T-helper 9 cell (primary cell): ENCODE measurements around the gene NRXN2.

Source experiments
- DNase-seq: peaks from one replicate; pipeline ENCODE4 v3.0.0-alpha.2; 2020
- total RNA-seq, 2 donors: gene quantifications; one replicate each; lab custom pipeline; 2026; lab: John Stamatoyannopoulos, UW

Gene NRXN2
- 0.42 to 0.72 reads per million in 2 donors for total RNA-seq

GRCh38 chr11:64723117-64723906 lies at the start of gene NRXN2:
Gene NRXN2, minus strand, starts transcription at chr11:64723197. Its CDS starts 9,498 bp downstream, at chr11:64713699.
- peak; percentile 78 for DNase-seq

- DNase-seq, result no peak
Measured at GRCh38 chr11:64772303-64773018, 49.5 kb upstream of the NRXN2 start.

DNA sequence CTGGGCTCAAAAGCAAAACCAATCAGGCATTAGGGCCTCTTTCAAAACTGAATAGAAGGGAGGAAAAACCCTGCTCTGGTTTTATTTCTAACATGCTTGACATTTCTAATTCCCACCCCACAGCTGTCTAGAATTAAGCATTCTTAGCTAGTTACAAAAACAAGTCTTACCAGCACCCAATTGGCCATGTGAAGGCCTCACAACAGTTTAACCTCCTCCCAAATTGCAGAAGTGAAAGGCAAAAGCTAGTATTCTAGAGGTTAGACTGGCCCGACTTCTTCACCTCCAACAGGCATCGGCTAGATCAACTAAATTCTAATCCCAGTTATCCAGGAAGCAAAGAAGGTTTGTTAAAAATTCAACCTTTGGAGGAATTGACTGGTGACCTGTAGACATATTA lies 48.9 kb upstream of the NRXN2 start:
- no peak for DNase-seq

DNA sequence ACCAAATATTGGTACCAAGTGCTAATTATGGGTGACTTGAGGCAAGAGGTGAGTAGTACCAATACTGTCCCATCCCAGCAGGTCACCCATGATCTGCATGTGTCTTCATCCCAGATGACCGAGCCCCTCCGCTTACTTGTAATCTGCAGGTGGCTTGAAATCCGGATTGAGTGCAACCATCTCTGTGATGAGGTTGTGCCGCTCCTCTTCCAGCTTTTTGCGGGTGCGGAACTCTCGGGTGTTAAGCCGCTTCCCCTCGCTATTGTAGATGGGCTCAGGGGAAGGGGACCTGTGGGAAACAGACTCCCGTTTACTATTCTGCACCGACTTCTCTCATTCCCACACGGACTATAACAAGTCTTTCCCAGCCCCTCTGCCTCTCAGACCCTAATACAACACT lies 47.1 kb upstream of the NRXN2 start:
- DNase-seq, result no peak

- no peak for DNase-seq
Measured at GRCh38 chr11:64769283-64769682, 46.3 kb upstream of the NRXN2 start.

- DNase-seq, result no peak
Measured at GRCh38 chr11:64768300-64768694, 45.3 kb upstream of the NRXN2 start.

DNA sequence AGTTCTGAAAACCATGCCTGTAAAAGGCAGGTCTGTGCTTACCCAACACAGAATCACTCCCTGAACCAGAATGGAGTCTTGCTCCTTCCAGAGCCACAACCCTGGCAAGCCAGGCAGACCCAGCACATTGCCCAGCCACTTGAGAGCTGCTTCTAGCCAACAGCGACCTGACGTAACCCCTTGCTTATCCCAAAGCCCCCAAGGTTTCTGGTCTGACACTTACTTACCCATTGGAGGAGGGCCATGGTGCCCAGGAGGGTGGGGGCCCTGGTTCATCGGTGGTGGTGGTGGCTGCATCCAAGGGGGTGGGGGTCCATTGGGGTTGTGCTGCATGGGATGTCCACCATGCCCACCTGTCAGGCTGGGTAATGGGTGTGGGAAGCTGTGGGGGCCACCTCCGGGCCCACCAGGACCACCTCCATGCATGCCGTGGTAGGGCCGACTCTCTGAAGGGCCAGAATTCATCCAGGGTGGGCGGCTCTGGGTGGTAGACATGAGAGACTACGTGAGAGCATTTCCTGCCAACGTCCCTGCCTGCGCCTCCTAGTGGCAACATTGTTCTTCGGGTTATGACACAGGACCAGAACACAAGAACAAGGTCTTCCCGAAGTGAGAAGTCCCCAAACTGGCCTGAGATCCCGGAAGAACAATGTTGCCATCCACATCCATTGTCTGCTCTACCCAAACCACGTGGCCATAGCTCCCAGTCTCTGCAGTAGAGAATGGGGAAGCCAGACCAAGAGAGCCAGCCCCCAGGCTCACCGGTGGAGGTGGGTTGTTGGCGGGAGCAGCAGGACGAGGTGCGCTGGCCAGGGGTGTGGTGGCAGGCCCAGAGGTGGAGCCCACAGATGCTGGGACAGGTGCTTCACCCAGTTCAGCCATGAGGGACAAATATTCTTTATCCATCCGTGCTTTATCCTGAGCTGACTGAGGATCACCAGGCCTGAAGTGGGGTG lies 44.6 kb upstream of the NRXN2 start:
- DNase-seq, result peak; percentile 85

DNA sequence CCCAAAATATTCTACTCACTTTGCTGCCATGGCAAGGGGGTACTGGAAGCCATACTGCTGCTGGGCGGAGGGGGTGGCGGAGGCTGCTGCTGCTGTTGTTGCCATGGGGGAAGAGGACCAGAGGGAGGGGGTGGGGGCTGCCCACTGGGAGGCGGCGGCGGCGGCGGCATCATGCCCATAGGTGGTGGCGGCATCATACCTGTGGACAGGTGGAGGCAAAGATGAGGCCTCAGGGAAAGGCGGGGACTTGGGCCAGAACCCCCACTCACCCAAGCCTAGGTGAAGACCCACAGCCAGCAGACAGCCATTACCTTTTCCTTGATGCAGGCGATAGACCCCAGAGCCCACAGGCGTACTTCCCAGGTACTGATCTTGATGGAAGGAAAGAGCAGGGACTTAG lies 43.9 kb upstream of the NRXN2 start:
- no peak for DNase-seq

DNA sequence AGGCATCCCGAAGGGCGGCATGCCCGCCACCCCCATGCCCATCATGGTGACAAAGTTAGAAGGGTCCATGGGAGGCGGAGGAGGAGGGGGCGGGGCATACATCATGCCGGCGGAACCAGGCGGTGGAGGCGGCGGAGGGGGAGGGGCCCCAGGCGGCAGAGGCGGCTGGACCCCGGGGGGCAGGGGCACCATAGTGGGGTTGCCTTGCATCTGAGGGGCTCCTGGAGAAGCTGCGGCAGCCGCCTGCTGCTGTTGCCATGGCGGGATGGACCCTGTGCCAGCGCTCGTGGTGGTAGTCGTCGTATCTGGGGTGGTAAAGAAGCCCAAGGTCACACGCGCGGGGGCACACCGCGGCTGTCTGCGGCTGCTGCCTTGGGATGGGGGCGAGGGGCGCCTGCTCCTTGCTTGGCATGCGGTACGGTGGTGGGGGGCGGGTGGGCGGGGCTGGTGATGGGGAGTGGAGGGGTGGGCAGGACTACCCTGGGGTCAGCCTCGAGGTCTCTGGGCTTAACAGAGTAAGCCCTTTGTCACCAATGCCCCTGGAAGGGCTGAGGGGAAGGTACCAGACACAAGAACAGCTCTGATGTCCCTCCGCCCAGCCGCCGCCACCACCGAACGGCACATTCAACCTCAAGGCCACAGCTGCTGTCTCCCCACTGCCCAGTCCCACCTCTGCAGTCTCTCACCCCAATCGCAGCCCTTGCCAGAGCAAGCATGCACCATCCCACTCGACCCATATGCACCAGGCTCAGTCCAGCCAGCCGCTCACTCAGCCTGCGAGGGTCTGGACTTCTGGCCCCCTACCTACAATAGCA lies 43.1 kb upstream of the NRXN2 start:
- DNase-seq, result no peak

- DNase-seq, result no peak
Measured at GRCh38 chr11:64765291-64765850, 42.4 kb upstream of the NRXN2 start.

- no peak for DNase-seq
Measured at GRCh38 chr11:64764753-64765152, 41.8 kb upstream of the NRXN2 start.

GRCh38 chr11:64764040-64764611 lies 41.1 kb upstream of the NRXN2 start:
- peak; percentile 49 for DNase-seq

DNA sequence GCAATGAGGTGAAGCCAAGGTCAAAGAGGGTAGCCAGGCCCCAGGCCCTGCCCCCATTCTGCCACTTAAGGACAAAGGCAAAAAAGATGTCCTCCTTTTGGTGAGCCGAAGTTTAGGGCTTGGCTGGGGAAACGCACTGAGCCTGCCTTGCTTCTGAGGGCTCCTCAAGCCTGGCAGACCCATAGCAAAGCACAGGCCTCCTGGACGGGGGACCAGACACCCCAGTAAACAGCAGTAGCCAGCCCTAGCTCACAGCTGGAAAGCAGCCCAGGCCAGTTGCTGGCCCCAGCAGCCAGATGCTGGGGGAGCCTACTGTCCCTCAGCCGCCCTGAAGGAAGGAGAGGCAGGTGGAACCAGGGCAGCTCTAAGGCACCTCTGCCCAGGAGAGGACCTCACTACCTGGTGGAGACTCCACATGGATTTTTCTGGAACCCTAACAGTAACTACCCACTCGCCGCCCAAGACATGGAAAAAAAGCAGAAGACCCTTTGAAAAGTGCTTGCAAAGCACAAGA lies 40.6 kb upstream of the NRXN2 start:
- DNase-seq, result no peak

GRCh38 chr11:64762674-64763525 lies 39.9 kb upstream of the NRXN2 start:
- DNase-seq, result no peak

DNA sequence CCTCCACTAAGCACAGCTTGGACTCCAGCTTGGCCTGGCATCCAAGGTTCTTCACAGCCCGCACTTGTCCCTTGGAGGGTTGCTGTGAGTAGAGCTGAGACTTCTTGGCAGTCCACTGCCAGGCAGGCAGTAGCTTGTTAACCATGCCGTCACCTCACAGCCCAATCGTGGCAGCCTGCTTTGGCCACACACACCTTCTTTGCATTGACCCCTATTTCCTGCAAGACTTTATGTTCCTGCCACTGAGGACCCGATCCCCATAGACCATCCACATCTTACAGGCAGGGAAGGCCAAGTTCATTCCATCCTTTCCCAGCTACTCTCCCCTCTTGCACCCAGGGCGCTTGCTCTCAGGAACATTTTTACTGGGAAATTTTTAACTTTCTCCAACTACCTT lies 39.3 kb upstream of the NRXN2 start:
- no peak for DNase-seq

DNA sequence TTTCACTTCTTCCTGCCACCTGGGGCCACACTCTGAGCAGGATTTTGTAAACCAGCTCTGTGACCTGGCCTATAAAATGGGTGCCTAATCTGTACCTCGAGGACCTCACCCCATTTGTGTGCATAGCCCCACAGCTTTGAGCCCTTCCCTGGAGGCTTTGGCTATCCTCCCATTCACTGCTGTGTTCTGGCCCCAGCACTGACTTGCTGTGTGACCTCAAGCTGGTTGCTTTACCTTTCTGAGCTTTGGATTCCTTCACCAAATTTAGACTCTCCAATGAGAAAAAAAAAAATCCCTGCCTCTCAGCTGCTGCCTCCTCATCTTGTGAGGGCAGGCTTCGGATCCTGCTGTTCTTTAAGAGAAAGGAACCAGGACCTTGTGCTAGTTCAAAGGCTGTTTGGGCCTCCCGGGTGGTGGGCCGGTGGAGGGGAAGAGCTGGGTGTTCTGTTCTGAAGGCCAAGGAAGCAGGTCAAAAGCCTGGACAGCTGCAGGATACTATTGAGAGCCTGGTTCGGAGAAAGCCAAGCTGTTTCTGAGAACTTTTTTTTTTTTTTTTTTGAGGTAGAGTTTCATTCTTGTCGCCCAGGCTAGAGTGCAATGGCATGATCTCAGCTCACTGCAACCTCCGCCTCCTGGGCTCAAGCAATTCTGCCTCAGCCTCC lies 37.9 kb upstream of the NRXN2 start:
- DNase-seq, result no peak

DNA sequence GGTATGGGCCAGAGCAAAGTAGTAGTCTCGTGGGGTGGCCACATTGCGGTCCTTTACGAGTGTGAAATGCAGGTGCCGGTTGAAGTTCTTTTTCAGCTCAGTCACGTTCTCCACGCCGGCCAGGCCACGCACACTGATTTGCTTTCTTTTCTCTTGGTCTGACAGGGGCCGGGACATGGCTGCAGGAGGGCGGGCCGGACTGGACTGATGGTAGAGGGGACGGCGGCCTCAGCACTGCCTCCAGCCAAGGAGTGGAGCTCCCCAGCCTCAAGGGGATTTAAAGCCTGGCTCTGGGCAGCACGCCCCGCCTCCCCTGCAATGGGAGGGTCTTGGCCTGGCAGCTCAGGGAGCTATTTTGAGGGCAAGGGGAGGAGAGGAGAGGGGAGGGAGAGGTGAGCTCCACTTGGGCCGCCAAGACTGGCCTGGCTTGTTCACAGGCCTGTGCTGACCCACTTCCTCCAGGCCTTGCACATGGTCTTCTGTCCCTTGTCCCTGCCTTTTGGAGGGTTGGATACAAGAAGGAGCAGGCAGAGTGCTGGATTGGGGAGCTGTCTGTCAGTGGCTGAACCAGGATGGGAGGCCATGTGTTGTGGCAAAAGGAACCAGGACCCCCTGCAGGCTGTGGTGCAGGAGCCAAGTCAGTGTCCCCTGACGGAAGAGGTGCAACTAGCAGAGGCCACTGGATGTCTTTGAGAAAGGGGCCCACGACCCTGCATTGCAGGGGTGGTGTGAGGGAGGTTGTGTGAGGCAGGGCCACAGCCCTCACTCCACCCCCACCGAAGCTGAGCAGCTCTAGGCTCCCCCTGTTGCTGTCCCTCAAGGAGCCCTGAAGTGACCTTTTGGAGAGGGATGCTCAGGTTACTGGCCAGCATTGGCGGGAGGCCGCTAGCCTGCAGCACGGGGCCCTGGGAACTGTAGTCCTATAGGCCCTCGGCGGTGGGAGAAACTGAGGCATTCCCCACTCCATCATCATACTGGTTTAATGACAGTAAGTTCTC lies 37.0 kb upstream of the NRXN2 start, which contains the start of gene PYGM:
PYGM (minus strand) TSS at position 253 of the 998 bp plus-strand sequence; CDS start at position 177, 76 bp downstream.
- no peak for DNase-seq

- DNase-seq, result no peak
Measured at GRCh38 chr11:64759131-64759721, 36.2 kb upstream of the NRXN2 start.
